OCI-LY7 (cell line): ENCODE data around the gene RHBDD1.

Source experiments
- EZH2phosphoT487 ChIP-seq: fragments of 200-600 bp; sonication (generic); IDR thresholded peaks from 2 replicates; pipeline ENCODE4 v1.6.1; 2018; ENCODE audit warnings: low read depth, borderline replicate concordance, mild to moderate bottlenecking, mixed run types, antibody characterized with exemption, low read length, moderate library complexity, mixed read lengths
- TF ChIP-seq, protein P1 (sequence below): fragments of 200-600 bp; sonication (generic); conservative IDR thresholded peaks from 2 replicates; pipeline ENCODE4 v1.5.1; 2014; ENCODE audit warnings: mild to moderate bottlenecking, antibody characterized with exemption, low read length, moderate library complexity, mixed read lengths

DNA sequence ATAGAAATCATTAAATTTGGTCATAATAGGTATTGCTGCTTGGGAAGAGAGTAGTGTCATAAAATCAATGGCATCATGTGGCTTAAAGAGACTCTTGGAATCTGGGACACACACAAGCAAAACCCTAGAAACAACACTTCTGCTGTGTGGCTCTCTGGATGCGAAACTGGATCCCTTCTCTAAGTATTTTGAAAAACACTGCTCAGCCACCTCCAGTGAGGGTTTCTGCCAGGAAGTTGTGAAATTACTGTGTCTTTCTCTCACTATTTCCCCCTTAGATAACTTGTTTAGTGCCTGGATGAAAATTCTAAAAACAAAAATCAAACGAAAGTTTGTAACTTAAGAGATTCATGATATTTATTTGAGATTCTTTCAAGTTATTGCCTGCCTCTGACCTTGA, 163.8 kb downstream of the RHBDD1 start:
- TF ChIP-seq, protein P1, sequence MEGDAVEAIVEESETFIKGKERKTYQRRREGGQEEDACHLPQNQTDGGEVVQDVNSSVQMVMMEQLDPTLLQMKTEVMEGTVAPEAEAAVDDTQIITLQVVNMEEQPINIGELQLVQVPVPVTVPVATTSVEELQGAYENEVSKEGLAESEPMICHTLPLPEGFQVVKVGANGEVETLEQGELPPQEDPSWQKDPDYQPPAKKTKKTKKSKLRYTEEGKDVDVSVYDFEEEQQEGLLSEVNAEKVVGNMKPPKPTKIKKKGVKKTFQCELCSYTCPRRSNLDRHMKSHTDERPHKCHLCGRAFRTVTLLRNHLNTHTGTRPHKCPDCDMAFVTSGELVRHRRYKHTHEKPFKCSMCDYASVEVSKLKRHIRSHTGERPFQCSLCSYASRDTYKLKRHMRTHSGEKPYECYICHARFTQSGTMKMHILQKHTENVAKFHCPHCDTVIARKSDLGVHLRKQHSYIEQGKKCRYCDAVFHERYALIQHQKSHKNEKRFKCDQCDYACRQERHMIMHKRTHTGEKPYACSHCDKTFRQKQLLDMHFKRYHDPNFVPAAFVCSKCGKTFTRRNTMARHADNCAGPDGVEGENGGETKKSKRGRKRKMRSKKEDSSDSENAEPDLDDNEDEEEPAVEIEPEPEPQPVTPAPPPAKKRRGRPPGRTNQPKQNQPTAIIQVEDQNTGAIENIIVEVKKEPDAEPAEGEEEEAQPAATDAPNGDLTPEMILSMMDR, result no peak
- no peak for TF ChIP-seq EZH2phosphoT487
